Neuronal stem cell (in vitro differentiated cells): Measurements from ENCODE around the gene PGAP3.

Experiments used
- DNase-seq: peaks from one replicate; pipeline ENCODE4 v3.0.0-alpha.2; 2013; ENCODE audit warnings: low spot score
- H2AFZ ChIP-seq: one replicate; pipeline ENCODE4 v1.6.1; 2013; ENCODE audit warnings: mild to moderate bottlenecking, low read length, inconsistent platforms
- H2AK5ac ChIP-seq: 2 replicates; pipeline ENCODE4 v1.6.1; 2013; ENCODE audit warnings: low read depth, mild to moderate bottlenecking, inconsistent platforms, low read length, moderate library complexity, mixed read lengths
- H2BK120ac ChIP-seq: 2 replicates; pipeline ENCODE4 v1.6.1; 2013; ENCODE audit warnings: low read depth, mild to moderate bottlenecking, inconsistent platforms, low read length, moderate library complexity, mixed read lengths
- H2BK12ac ChIP-seq: one replicate; pipeline ENCODE4 v1.6.1; 2013; ENCODE audit warnings: low read length, inconsistent platforms
- H2BK15ac ChIP-seq: 2 replicates; pipeline ENCODE4 v1.6.1; 2013; ENCODE audit warnings: mild to moderate bottlenecking, low read length, inconsistent platforms, mixed read lengths
- H2BK5ac ChIP-seq: one replicate; pipeline ENCODE4 v1.6.1; 2013; ENCODE audit warnings: inconsistent platforms, mild to moderate bottlenecking, low read length, moderate library complexity
- H3K14ac ChIP-seq: one replicate; pipeline ENCODE4 v1.6.1; 2013; ENCODE audit warnings: low read length, inconsistent platforms
- H3K18ac ChIP-seq: 2 replicates; pipeline ENCODE4 v1.6.1; 2013; ENCODE audit warnings: low read length, inconsistent platforms
- H3K23ac ChIP-seq: 2 replicates; pipeline ENCODE4 v1.6.1; 2013; ENCODE audit warnings: low read depth, mild to moderate bottlenecking, mixed read lengths, low read length, inconsistent platforms; ENCODE audit not compliant: poor library complexity
- H3K27ac ChIP-seq: replicated peaks from 3 replicates; pipeline ENCODE4 v1.5.1; 2013; ENCODE audit warnings: low read length, inconsistent platforms
- H3K27me3 ChIP-seq, 3 experiments: 2 replicates each; pipeline ENCODE4 v1.6.1; 2013; ENCODE audit warnings: low read length in 3 of 3, mild to moderate bottlenecking in 2 of 3, inconsistent platforms in 1 of 3, low read depth in 1 of 3, mixed read lengths in 1 of 3, moderate library complexity in 1 of 3; ENCODE audit not compliant: control insufficient read depth in 3 of 3, insufficient read depth in 3 of 3
- H3K36me3 ChIP-seq, 2 donors: replicated peaks in 1 of 2; 2 replicates each; pipeline ENCODE4 v1.6.1; 2013; ENCODE audit warnings: low read length in 2 of 2; ENCODE audit not compliant: control insufficient read depth in 2 of 2, insufficient read depth in 2 of 2
- H3K4ac ChIP-seq: 2 replicates; pipeline ENCODE4 v1.6.1; 2013; ENCODE audit warnings: inconsistent platforms, mild to moderate bottlenecking, low read length, moderate library complexity
- H3K4me1 ChIP-seq, 2 donors: 1 replicate in 1 of 2; 2 replicates in 1 of 2; pipeline ENCODE4 v1.6.1; 2013; ENCODE audit warnings: low read length in 2 of 2, low read depth in 1 of 2; ENCODE audit not compliant: control insufficient read depth in 2 of 2, insufficient read depth in 1 of 2
- H3K4me2 ChIP-seq: one replicate; pipeline ENCODE4 v1.6.1; 2013; ENCODE audit warnings: mild to moderate bottlenecking, low read length, inconsistent platforms; ENCODE audit not compliant: insufficient read depth, poor library complexity, severe bottlenecking
- H3K4me3 ChIP-seq, 2 donors: 2 replicates each; pipeline ENCODE4 v1.5.1; 2013; ENCODE audit warnings: low read length in 2 of 2, mild to moderate bottlenecking in 2 of 2, inconsistent platforms in 1 of 2, moderate library complexity in 1 of 2
- H3K79me1 ChIP-seq: one replicate; pipeline ENCODE4 v1.6.1; 2013; ENCODE audit warnings: low read depth, mild to moderate bottlenecking, inconsistent platforms, low read length, moderate library complexity
- H3K9ac ChIP-seq: one replicate; pipeline ENCODE4 v1.6.1; 2013; ENCODE audit warnings: mild to moderate bottlenecking, low read depth, low read length, inconsistent platforms; ENCODE audit not compliant: poor library complexity
- H3K9me3 ChIP-seq, 2 donors: replicated peaks in 1 of 2; 2 replicates each; pipeline versions ENCODE3 to v1.6.1; 2013; ENCODE audit warnings: low read length in 2 of 2, mild to moderate bottlenecking in 2 of 2, inconsistent platforms in 1 of 2, low read depth in 1 of 2, mixed read lengths in 1 of 2, moderate library complexity in 1 of 2; ENCODE audit not compliant: control insufficient read depth in 2 of 2, insufficient read depth in 1 of 2
- H4K8ac ChIP-seq: one replicate; pipeline ENCODE4 v1.6.1; 2013; ENCODE audit warnings: low read depth, mild to moderate bottlenecking, inconsistent platforms, low read length, moderate library complexity
- H4K91ac ChIP-seq: one replicate; pipeline ENCODE4 v1.6.1; 2013; ENCODE audit warnings: low read length, low read depth, mild to moderate bottlenecking, inconsistent platforms; ENCODE audit not compliant: poor library complexity
- WGBS, 2 donors: extraction: QIAGEN DNeasy Blood & Tissue Kit; methylation state at CpG; one replicate each; pipeline ENCODE4 v1.1.7; 2013; ENCODE audit warnings: missing lambda C conversion rate in 2 of 2, mixed read lengths in 1 of 2; ENCODE audit not compliant: insufficient read length in 2 of 2, insufficient replicate concordance in 1 of 2; ENCODE audit errors: extremely low coverage in 2 of 2; 5-methylcytosine and 5-hydroxymethylcytosine counted together

Gene PGAP3

DNA sequence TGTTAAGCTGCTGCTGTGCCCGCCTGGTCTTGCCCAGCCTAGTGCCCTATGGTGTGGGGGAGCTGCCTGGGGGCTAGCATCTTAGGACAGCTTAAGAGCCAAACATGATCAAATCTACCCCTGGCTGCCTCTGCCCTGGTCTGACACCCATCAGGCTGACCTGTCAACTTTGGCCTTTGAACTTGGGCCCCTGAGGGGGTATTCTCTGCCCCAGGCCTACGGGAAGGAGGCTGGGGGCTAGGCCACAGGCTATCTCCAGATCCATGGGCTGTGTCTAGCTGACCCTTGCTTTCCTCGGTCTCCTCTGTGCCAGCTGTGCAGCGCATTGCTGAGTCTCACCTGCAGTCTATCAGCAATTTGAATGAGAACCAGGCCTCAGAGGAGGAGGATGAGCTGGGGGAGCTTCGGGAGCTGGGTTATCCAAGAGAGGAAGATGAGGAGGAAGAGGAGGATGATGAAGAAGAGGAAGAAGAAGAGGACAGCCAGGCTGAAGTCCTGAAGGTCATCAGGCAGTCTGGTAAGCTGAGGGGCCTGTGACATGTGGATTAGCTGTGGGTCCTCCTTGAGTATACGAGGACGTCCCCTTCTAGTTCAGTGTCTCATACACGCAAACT, 54.2 kb downstream of the PGAP3 start:
- H3K18ac ChIP-seq: no peak overlapping the region
- no peak overlapping the region for H3K9ac ChIP-seq
- H3K23ac ChIP-seq: no peak overlapping the region
- H2AFZ ChIP-seq: no peak overlapping the region
- H3K27me3 ChIP-seq: peaks cover 0 to 32% (median 5%) of the 10 kb centered on the region in 3 experiments
- no peak overlapping the region for H3K4me2 ChIP-seq
- H3K4me1 ChIP-seq: peaks cover 6 to 15% of the 10 kb centered on the region in 2 donors
- no peak overlapping the region for H3K27ac ChIP-seq
- DNase-seq: no peak
- H2BK120ac ChIP-seq: no peak overlapping the region
- no peak overlapping the region for H3K14ac ChIP-seq
- H3K36me3 ChIP-seq: no peaks in the 10 kb centered on the region
- H2AK5ac ChIP-seq: no peak overlapping the region
- WGBS, 2 donors: no CpG with 5 or more reads among the region's 8 CpGs
- no peaks in the 10 kb centered on the region for H3K9me3 ChIP-seq
- H2BK12ac ChIP-seq: no peak overlapping the region
- H2BK15ac ChIP-seq: peak overlapping the region; percentile 1
- no peak overlapping the region for H4K91ac ChIP-seq
- H3K79me1 ChIP-seq: no peaks in the 10 kb centered on the region
- no peak overlapping the region for H2BK5ac ChIP-seq
- no peak overlapping the region for H4K8ac ChIP-seq
- H3K4ac ChIP-seq: no peak overlapping the region
- no peak overlapping the region for H3K4me3 ChIP-seq

DNA sequence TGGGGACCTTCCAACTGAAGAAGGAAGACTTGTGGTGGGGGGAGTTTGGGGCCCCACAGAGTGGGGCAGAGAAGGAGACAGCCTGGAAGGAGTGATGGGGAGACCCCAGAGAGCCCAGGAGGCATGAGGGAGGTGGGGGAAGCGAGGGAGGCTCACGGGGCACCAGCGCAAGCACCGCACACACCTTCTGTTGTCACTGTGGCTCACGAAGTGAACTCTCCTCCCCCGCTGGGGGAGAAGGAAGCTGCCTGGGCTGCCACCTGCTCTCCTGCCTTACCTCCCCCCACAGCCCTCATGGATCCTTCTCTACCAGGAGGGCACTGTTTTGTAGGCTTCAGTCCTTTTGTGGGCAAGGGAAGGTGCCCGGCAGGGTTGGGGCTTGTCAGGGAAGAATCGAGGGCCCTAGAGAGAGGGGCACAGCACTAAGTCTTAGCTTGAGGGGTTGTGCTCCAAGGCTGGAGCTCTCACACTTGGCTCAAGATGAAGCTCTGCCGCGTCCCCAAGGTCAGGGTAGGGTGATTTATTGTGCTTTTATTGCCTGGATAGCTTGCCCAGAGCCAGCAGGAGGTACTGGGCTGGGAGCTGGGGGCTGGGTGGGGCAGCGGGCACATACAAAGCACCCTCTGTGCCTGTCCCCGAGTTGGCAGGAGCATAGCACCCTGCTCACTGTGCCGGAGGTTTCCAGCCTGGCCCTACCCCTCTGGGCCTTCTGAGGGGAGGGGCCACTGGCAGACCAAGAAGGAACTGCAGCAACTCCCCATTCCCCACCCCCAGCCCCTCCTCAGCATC, 55.5 kb downstream of the PGAP3 start:
- no peaks in the 10 kb centered on the region for H3K79me1 ChIP-seq
- H2AK5ac ChIP-seq: peak overlapping the region; percentile 13
- H4K8ac ChIP-seq: no peak overlapping the region
- peaks cover 2 to 45% (median 17%) of the 10 kb centered on the region in 3 experiments for H3K27me3 ChIP-seq
- H3K14ac ChIP-seq: no peak overlapping the region
- WGBS, 2 donors: no CpG with 5 or more reads among the region's 13 CpGs
- H2BK120ac ChIP-seq: no peak overlapping the region
- H3K4ac ChIP-seq: no peak overlapping the region
- H3K4me1 ChIP-seq: peaks cover 8 to 13% of the 10 kb centered on the region in 2 donors
- H2BK15ac ChIP-seq: peak overlapping the region; percentile 13
- H3K4me2 ChIP-seq: no peak overlapping the region
- H3K23ac ChIP-seq: no peak overlapping the region
- no peak overlapping the region for H3K4me3 ChIP-seq
- no peak overlapping the region for H2BK12ac ChIP-seq
- H3K9me3 ChIP-seq: no peaks in the 10 kb centered on the region
- DNase-seq: no peak
- no peak overlapping the region for H3K9ac ChIP-seq
- H3K36me3 ChIP-seq: no peaks in the 10 kb centered on the region
- no peak overlapping the region for H3K18ac ChIP-seq
- H4K91ac ChIP-seq: no peak overlapping the region
- H2AFZ ChIP-seq: no peak overlapping the region
- no peak overlapping the region for H3K27ac ChIP-seq
- H2BK5ac ChIP-seq: peak overlapping the region; percentile 4

DNA sequence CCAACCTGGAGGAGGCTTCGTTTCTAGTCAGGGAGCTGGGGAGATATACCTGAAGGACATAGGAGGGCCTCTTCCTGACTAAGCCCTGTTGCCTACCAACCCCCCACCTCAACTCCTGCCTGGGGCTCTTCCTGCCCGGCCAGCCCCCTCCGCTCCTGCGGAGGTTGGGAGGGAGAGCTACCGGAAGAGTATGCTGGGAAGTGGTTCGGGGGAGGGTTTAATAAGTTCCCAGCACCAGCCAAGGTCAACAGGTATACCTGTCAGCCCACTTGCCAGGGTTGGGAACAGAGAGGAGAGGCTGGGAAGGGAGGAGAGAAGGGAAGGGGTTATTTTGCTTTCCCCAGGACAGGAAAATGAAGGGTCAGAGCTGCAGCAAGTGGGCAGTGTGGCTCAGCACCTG, 56.5 kb downstream of the PGAP3 start:
- H3K27me3 ChIP-seq: peaks cover 2 to 54% (median 26%) of the 10 kb centered on the region in 3 experiments
- no peak overlapping the region for H2BK120ac ChIP-seq
- no peak for DNase-seq
- no peak overlapping the region for H3K27ac ChIP-seq
- H3K79me1 ChIP-seq: no peaks in the 10 kb centered on the region
- WGBS, 2 donors: no CpG with 5 or more reads among the region's 6 CpGs
- H3K18ac ChIP-seq: no peak overlapping the region
- H2BK15ac ChIP-seq: no peak overlapping the region
- no peak overlapping the region for H3K4me3 ChIP-seq
- no peaks in the 10 kb centered on the region for H3K36me3 ChIP-seq
- no peak overlapping the region for H4K8ac ChIP-seq
- no peaks in the 10 kb centered on the region for H3K9me3 ChIP-seq
- no peak overlapping the region for H3K23ac ChIP-seq
- H2AFZ ChIP-seq: no peak overlapping the region
- no peak overlapping the region for H3K4ac ChIP-seq
- H2AK5ac ChIP-seq: no peak overlapping the region
- no peak overlapping the region for H2BK12ac ChIP-seq
- no peak overlapping the region for H4K91ac ChIP-seq
- H3K14ac ChIP-seq: no peak overlapping the region
- peaks cover 10 to 12% of the 10 kb centered on the region in 2 donors for H3K4me1 ChIP-seq
- no peak overlapping the region for H3K4me2 ChIP-seq
- H3K9ac ChIP-seq: no peak overlapping the region
- no peak overlapping the region for H2BK5ac ChIP-seq

DNA sequence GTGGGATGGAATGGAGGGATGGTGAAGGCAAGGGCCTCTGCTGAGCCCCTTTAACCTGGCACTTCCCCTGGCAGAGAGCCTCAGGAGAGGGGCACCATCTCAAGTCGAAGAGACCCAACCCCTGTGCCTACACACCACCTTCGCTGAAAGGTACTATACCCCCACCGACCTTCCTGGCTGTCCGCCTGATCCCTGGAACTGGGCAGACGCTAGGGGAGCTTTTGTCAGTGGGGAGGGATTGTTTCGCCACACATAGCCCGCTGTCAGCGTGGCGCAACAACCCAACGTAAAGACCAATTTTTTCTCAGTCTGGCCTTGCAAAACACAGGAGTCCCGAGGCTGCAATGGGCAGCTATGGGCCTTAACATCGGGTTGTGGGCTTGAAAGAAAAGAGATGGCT, 58.0 kb downstream of the PGAP3 start:
- H2BK12ac ChIP-seq: no peak overlapping the region
- H3K18ac ChIP-seq: peak overlapping the region; percentile 60
- peaks cover 11 to 12% of the 10 kb centered on the region in 2 donors for H3K4me1 ChIP-seq
- no peak overlapping the region for H4K91ac ChIP-seq
- H3K27me3 ChIP-seq: peaks cover 2 to 69% (median 37%) of the 10 kb centered on the region in 3 experiments
- peak overlapping the region; percentile 73 for H4K8ac ChIP-seq
- peak overlapping the region; percentile 35 for H2BK5ac ChIP-seq
- peak overlapping the region; percentile 11 for H2BK15ac ChIP-seq
- H3K79me1 ChIP-seq: no peaks in the 10 kb centered on the region
- no peak overlapping the region for H2BK120ac ChIP-seq
- WGBS, 2 donors: no CpG with 5 or more reads among the region's 12 CpGs
- no peaks in the 10 kb centered on the region for H3K9me3 ChIP-seq
- DNase-seq: no peak
- H3K9ac ChIP-seq: no peak overlapping the region
- H3K23ac ChIP-seq: peak overlapping the region; percentile 18
- no peaks in the 10 kb centered on the region for H3K36me3 ChIP-seq
- H3K4me2 ChIP-seq: no peak overlapping the region
- peak overlapping the region; percentile 91 for H2AK5ac ChIP-seq
- H3K4ac ChIP-seq: no peak overlapping the region
- H2AFZ ChIP-seq: no peak overlapping the region
- no peak overlapping the region for H3K4me3 ChIP-seq
- no peak overlapping the region for H3K27ac ChIP-seq
- H3K14ac ChIP-seq: no peak overlapping the region
